Ascending aorta (tissue), 2 donors: ENCODE measurements around the gene CDKL4. TPM values are rescaled to one million over a fixed set of nuclear protein-coding genes. Genes with fewer than 3 reads are reported as not detected.

Source experiments
- DNase-seq, 2 donors: peaks; one replicate each; pipeline ENCODE4 v3.0.0-alpha.2; 2019; ENCODE audit warnings: low spot score in 2 of 2
- H3K27ac ChIP-seq, 2 donors: fragments of 200-600 bp; sonication (generic); one replicate each; pipeline ENCODE4 v1.5.1; 2016 to 2017; ENCODE audit warnings: mild to moderate bottlenecking in 1 of 2
- H3K27me3 ChIP-seq: fragments of 200-600 bp; sonication (generic); one replicate; pipeline ENCODE4 v1.5.1; 2017
- H3K36me3 ChIP-seq, 2 donors: fragments of 200-600 bp; sonication (generic); one replicate each; pipeline ENCODE4 v1.5.1; 2016
- H3K4me1 ChIP-seq, 2 donors: fragments of 200-600 bp; sonication (generic); one replicate each; pipeline ENCODE4 v1.5.1; 2016 to 2017; ENCODE audit warnings: mild to moderate bottlenecking in 1 of 2
- H3K4me3 ChIP-seq, 2 donors: fragments of 200-600 bp; sonication (generic); one replicate each; pipeline ENCODE4 v1.5.1; 2016 to 2017; ENCODE audit warnings: mild to moderate bottlenecking in 1 of 2
- H3K9me3 ChIP-seq, 2 donors: fragments of 200-600 bp; sonication (generic); one replicate each; pipeline ENCODE4 v1.5.1; 2016
- intact Hi-C: fragments of 100-400 bp; cut with DNase I; formaldehyde crosslinking; loops from one replicate; pipeline ENCODE4 v1.15.1; 2023
- total RNA-seq: library from RNA; depleted of rRNA; stranded (reverse); fragments of >200 nt; gene quantifications from one replicate; pipeline ENCODE4 v1.1.0, GENCODE V29; 2016
- TF ChIP-seq, protein P1 (sequence below), 3 experiments: fragments of 200-600 bp in 2 of 3; fragments of 450-650 bp in 1 of 3; sonication (generic) in 2 of 3; IDR thresholded peaks; one replicate each; pipeline ENCODE4 v1.5.1; 2016 to 2019; ENCODE audit warnings: antibody characterized with exemption in 3 of 3, mild to moderate bottlenecking in 1 of 3, moderate library complexity in 1 of 3

Gene CDKL4
- total RNA-seq, 1 donor from 2014 or later, result 2.0 TPM

DNA sequence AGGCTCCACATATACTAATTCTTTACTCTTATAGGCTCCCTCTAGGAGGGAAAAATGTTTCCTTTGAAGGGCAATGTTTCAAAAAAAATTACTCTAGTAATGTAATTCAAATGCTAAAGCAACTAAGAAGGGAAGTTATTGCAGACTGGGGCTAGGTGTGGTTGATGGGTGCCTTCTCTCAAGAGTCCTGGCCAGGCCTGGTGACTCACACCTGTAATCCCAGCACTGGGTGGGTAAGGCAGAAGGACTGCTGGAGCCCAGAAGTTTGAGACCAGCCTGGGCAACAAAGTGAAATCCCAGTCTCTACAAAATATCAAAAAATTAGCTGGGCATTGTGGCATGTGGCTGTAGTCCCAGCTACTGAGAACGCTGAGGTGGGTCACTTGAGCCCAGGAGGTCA lies 31.2 kb upstream of the CDKL4 start:
- Histone ChIP-seq H3K36me3 (peaks cover 28 to 48% of the 10 kb centered on the region in 2 donors), H3K27ac (no peak overlapping the region), H3K4me1 (no peaks in the 10 kb centered on the region), H3K27me3 (no peaks in the 10 kb centered on the region), H3K4me3 (no peak overlapping the region), H3K9me3 (no peaks in the 10 kb centered on the region)
- no peak for DNase-seq
- TF ChIP-seq, protein P1, sequence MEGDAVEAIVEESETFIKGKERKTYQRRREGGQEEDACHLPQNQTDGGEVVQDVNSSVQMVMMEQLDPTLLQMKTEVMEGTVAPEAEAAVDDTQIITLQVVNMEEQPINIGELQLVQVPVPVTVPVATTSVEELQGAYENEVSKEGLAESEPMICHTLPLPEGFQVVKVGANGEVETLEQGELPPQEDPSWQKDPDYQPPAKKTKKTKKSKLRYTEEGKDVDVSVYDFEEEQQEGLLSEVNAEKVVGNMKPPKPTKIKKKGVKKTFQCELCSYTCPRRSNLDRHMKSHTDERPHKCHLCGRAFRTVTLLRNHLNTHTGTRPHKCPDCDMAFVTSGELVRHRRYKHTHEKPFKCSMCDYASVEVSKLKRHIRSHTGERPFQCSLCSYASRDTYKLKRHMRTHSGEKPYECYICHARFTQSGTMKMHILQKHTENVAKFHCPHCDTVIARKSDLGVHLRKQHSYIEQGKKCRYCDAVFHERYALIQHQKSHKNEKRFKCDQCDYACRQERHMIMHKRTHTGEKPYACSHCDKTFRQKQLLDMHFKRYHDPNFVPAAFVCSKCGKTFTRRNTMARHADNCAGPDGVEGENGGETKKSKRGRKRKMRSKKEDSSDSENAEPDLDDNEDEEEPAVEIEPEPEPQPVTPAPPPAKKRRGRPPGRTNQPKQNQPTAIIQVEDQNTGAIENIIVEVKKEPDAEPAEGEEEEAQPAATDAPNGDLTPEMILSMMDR (IDR thresholded peaks at IDR 0.05), result no peak
- intact Hi-C loops, result no loop called here

DNA sequence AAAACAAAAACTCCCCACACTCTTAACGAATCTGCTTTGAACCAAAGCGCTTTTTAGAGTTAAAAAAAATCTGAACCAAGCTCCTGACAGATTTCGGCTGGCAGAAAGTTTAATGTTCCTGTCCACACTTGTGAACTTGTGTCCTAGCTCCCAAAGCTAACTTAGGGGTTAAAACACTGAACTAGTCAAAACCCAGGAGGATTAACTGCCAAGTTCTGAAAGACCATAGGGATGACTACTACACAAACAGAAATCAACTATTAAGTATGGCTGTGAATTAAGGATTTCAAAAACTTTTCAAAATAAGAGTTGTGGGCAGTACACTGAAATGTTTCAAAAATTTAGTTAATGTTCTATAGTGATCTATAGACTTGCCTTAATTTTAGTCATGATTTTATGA lies 26.2 kb upstream of the CDKL4 start:
- H3K4me3 ChIP-seq, result no peak overlapping the region
- TF ChIP-seq, protein P1 (IDR thresholded peaks at IDR 0.05), result no peak
- H3K27me3 ChIP-seq, result no peaks in the 10 kb centered on the region
- peaks cover 0 to 25% of the 10 kb centered on the region in 2 donors for H3K36me3 ChIP-seq
- no peaks in the 10 kb centered on the region for H3K9me3 ChIP-seq
- intact Hi-C loops, result no loop called here
- no peak for DNase-seq
- H3K4me1 ChIP-seq, result peaks cover 0 to 6% of the 10 kb centered on the region in 2 donors
- no peak overlapping the region for H3K27ac ChIP-seq

DNA sequence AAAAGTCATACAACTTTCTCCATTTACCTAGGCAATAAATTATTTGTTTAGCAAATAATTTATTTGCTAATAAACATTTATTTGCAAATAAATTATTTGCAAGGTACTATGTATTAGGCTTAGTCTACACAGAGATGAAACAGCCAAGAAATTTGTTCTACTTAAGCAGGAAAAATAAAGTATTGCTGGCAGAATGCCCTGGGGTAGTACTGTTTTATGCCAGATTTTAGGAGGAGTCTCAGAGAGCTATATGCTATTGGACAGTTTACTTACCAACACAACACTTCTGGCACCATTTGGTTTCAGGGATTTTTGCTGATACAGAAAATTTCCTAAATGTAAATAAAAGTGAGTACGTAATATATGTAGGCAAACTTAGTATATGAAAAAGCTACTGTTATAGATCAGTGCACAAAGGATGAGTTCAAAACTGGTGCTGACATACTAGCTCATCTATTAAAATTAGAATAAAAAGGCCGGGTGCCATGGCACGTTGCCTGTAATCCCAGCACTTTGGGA lies 23.2 kb upstream of the CDKL4 start:
- Histone ChIP-seq H3K36me3 (peaks cover 13 to 15% of the 10 kb centered on the region in 2 donors), H3K4me1 (peaks cover 0 to 6% of the 10 kb centered on the region in 2 donors), H3K27me3 (no peaks in the 10 kb centered on the region), H3K4me3 (no peak overlapping the region), H3K27ac (no peak overlapping the region), H3K9me3 (no peaks in the 10 kb centered on the region)
- intact Hi-C loops, result no loop called here
- DNase-seq, result no peak
- TF ChIP-seq, protein P1 (IDR thresholded peaks at IDR 0.05), result no peak

DNA sequence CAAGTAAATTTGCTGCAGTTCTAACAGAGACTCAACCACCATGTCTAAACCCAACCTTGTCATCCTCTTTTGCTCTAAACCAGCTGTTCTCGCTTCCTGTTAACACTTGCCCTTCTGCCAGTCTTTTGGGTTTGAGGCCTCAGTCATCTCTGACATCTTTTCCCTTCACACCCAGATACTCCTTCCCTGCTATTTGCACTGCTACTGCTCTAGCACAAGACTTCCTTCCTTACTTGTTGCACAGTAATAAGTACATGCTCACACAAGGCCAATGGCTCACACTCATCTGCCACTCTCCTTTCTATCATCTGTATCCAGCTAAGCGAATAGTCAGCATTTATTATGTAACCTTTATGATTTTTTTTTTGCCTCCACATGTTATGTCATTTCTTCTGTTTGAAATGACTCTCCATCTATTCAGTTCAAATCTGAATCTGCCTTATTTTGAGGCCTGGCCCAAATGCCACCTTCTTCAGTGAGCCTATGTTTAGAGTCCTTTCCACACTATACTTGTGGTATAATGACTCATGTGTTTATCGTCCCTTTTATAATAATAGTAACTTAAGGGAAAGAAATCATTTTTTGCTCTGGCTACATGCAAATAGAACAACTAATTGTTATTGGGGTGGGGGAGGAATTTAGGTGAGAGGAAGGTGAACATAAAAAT lies 22.5 kb upstream of the CDKL4 start:
- intact Hi-C loops, result no loop called here
- DNase-seq, result no peak
- Histone ChIP-seq H3K27ac (no peak overlapping the region), H3K9me3 (no peaks in the 10 kb centered on the region), H3K4me3 (no peak overlapping the region), H3K27me3 (no peaks in the 10 kb centered on the region), H3K4me1 (peaks cover 0 to 6% of the 10 kb centered on the region in 2 donors), H3K36me3 (peaks cover 14 to 15% of the 10 kb centered on the region in 2 donors)
- TF ChIP-seq, protein P1 (IDR thresholded peaks at IDR 0.05), result no peak

DNA sequence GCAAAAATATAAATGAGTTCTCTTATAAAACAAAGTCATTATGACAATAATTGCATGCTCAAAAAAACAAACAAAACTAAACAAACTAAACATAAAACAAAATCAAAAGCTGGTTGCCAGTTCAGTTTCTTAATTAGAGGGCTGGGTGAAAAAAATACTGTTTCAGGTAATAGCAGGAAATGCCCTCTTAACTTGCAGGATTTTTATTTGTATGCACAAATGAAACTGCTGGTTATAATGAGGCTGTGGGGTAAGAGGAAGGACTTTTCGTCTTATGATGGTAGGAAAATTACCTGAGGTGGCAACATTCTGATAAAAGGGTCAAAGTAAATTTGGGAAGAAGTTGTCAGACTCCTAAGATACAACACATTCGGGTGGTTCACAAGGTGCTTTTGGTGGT lies 21.5 kb upstream of the CDKL4 start:
- H3K36me3 ChIP-seq, result peaks cover 14 to 22% of the 10 kb centered on the region in 2 donors
- H3K4me1 ChIP-seq, result peaks cover 0 to 6% of the 10 kb centered on the region in 2 donors
- DNase-seq, result no peak
- intact Hi-C loops, result no loop called here
- no peaks in the 10 kb centered on the region for H3K9me3 ChIP-seq
- H3K27me3 ChIP-seq, result no peaks in the 10 kb centered on the region
- no peak overlapping the region for H3K4me3 ChIP-seq
- TF ChIP-seq, protein P1 (IDR thresholded peaks at IDR 0.05), result no peak
- no peak overlapping the region for H3K27ac ChIP-seq
